Measurements from ENCODE around the gene TMCO4.

GRCh38 chr1:19637606-19638005, 162.1 kb downstream of the TMCO4 start:
- TF ChIP-seq CTCF (conservative IDR thresholded peaks at IDR 0.05 in 1 of 2, IDR thresholded peaks at IDR 0.05 in 1 of 2; ENCODE audit: extremely low read depth in 1 of 2, insufficient read depth in 1 of 2, low read depth in 1 of 2, low read length in 2 of 2), result no peak
- no peak for TF ChIP-seq EZH2 (IDR thresholded peaks at IDR 0.05; ENCODE audit: borderline replicate concordance, low read length)
